Left lobe of liver (tissue), 2 donors: ENCODE measurements around the gene RAMP2. TPM values are rescaled to one million over a fixed set of nuclear protein-coding genes. Genes with fewer than 3 reads are reported as not detected.
"Not testable (repeated sequence)": the region's sequence is repeated elsewhere in the genome, so short reads cannot be mapped to it uniquely, and the experiment has no call there.

ENCODE experiments used
- ATAC-seq: fragments of 200-7000 bp; cut with Tn5 transposase; one replicate; pipeline ENCODE4 v1.9.1; 2020; ENCODE audit warnings: mild to moderate bottlenecking, moderate library complexity
- DNase-seq: peaks from one replicate; pipeline ENCODE4 v3.0.0-alpha.2; 2020; ENCODE audit warnings: low spot score
- total RNA-seq: library from RNA; stranded (reverse); gene quantifications from one replicate; pipeline ENCODE4 v1.2.1, GENCODE V29; 2021
- donor health status: DM: no; HTN: no; CAD: no; lungs with moderate emphysema.
- donor health status: DM: no; HTN: yes; CAD: no.

Gene RAMP2
- total RNA-seq, 1 donor from 2014 or later, result 3.4 TPM

GRCh38 chr17:42767512-42767911, 6.5 kb downstream of the RAMP2 start:
- ATAC-seq (no peak), DNase-seq (no peak)

- DNase-seq, ATAC-seq: not testable (repeated sequence)
These were observed 7.0 kb downstream of the RAMP2 start for GRCh38 chr17:42768006-42768405.

- not testable (repeated sequence) for DNase-seq, ATAC-seq
These were observed 8.9 kb downstream of the RAMP2 start for GRCh38 chr17:42769964-42770363.

DNA sequence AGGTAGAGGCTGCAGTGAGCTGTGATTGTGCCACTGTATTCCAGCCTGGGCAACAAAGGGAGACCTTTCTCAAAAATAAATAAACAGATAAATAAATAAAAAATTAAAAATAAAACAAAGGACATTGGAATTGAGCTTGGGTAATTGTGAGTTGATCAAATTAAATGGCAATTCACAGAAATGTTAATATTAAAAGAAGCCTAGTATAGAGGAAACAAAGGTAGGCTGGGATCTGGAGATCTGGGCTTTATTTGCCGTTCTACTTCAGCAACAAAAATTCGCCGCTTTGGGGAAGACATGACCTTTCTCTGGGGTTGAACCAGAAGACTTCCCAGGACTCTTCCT, 11.9 kb downstream of the RAMP2 start:
- ATAC-seq (no peak), DNase-seq (no peak)

DNA sequence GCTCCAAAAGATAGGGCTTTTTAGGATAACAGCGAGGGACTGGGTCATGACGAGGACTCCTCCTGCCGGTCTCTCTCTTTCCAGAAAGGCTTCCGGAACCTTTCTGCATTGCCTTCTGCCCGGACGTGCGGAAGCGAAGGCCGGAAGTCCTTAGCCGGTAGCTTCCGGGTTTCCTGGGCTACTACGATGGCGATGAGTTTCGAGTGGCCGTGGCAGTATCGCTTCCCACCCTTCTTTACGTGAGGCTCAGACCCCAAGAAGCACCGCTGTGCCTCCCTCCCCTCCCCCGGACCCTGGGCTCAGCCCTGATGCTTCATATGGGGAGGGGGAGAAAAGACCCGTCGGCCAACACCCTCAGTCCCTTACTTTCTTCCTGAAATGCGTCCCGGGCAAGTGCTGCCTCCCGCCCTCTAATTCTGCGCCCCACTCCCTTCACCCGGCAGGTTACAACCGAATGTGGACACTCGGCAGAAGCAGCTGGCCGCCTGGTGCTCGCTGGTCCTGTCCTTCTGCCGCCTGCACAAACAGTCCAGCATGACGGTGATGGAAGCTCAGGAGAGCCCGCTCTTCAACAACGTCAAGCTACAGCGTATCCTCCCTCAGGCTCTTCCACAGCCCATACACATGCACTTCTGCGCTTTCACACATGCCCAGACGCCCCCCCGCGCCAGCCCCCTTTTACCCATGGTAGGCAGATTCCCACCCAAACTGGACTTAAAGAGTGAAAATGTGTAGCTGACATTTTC, 12.4 kb downstream of the RAMP2 start, which contains the start of gene VPS25:
TSS of gene VPS25 (plus strand) at position 160 of the 746 bp plus-strand sequence. CDS start at position 187, 27 bp downstream.
- ATAC-seq, result peak; percentile 99
- DNase-seq, result peak; percentile 78

GRCh38 chr17:42774066-42774745, 13.2 kb downstream of the RAMP2 start:
- ATAC-seq, result no peak
- DNase-seq, result no peak

- no peak for ATAC-seq
These were observed 14.6 kb downstream of the RAMP2 start for GRCh38 chr17:42775534-42776098.

DNA sequence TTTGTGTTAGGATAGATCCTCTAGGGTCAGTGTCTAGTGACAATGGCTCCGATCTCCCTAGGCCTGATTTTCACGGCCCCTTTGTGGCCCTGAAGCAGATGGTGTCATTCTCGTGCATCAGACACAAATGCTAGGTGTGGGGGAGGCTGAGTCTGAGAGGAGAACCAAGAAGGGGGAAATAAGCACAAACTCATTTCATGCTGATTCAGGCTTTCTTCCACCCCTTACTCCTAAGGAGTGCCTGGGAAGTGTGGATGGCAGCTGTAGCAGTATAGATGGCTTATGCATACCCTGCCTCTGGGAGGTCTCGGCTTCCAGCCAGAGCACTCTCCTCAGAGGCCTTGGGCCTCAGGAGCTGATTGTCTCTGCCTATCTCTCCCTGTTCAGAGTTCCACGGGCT, 17.5 kb downstream of the RAMP2 start:
- DNase-seq (no peak), ATAC-seq (no peak)

More at GRCh38 chr17:42775534-42776098, 14.6 kb downstream of the RAMP2 start:
- DNase-seq, result no peak

- DNase-seq (no peak), ATAC-seq (no peak)
These were observed 18.4 kb downstream of the RAMP2 start for GRCh38 chr17:42779304-42779935.

DNA sequence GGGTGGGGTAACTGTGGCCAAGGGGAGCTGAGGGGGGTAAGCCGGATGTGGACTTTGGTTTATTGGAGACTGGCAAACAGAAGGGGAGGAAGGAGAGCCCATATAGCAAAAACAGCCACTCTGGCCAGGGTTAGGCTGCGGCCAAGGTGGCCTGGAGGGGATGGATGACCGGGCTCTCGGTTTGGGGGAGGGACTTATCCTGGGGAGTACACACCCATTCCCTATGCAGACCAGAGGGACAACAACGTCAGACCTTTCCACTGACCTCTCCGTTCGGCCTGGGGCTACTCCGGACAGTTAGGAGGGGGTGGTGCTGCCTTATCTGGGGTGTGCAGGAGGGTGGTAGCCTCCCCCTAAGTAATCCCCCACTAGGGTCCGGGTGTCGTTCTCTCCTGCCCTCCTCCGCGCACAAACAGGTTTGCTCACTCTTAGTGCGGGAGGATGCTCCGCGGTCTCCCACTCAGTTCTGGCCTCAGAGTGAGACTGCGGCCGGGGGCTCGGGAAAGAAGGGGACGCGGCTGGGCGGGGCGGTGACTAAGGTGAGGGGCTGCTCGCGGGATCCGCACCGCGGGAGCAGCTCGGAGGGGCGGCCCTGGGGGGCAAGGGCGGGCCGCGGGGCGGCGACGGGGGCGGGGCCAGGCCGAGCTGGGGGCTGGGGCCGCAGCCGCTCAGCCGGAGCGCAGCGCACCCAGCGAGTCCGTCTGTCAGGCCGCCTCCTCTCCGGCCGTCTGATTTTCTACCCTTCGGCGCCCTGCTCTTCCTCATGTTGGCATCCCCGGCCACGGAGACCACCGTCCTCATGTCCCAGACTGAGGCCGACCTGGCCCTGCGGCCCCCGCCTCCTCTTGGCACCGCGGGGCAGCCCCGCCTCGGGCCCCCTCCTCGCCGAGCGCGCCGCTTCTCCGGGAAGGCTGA, 19.2 kb downstream of the RAMP2 start, which contains the start of gene WNK4:
TSS of gene WNK4 (plus strand) at position 675 of the 915 bp plus-strand sequence. CDS start at position 764, 89 bp downstream.
- ATAC-seq (peak; percentile 49), DNase-seq (no peak)

DNA sequence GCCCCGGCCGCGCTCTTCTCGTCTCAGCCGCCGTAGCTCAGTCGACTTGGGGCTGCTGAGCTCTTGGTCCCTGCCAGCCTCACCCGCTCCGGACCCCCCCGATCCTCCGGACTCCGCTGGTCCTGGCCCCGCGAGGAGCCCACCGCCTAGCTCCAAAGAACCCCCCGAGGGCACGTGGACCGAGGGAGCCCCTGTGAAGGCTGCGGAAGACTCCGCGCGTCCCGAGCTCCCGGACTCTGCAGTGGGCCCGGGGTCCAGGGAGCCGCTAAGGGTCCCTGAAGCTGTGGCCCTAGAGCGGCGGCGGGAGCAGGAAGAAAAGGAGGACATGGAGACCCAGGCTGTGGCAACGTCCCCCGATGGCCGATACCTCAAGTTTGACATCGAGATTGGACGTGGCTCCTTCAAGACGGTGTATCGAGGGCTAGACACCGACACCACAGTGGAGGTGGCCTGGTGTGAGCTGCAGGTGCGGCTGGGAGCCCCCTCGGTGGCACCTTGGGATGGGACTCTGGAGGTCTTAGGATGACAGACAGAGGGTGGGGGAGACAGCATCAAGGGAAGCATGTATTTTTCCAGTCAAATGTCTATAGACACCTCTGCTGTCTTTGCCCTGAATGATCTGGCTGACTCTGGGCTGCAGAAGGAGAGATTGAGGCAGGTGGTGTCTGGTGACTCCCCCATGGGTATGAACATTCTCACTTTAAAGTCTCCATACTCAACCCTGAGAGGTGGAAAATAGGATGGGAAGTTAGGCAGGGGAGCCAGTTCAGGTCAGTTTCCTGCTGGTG, 20.0 kb downstream of the RAMP2 start:
- no peak for DNase-seq

GRCh38 chr17:42781639-42782165, 20.7 kb downstream of the RAMP2 start:
- DNase-seq, result no peak

More for the DNA sequence above, 20.0 kb downstream of the RAMP2 start:
- ATAC-seq, result peak; percentile 21

DNA sequence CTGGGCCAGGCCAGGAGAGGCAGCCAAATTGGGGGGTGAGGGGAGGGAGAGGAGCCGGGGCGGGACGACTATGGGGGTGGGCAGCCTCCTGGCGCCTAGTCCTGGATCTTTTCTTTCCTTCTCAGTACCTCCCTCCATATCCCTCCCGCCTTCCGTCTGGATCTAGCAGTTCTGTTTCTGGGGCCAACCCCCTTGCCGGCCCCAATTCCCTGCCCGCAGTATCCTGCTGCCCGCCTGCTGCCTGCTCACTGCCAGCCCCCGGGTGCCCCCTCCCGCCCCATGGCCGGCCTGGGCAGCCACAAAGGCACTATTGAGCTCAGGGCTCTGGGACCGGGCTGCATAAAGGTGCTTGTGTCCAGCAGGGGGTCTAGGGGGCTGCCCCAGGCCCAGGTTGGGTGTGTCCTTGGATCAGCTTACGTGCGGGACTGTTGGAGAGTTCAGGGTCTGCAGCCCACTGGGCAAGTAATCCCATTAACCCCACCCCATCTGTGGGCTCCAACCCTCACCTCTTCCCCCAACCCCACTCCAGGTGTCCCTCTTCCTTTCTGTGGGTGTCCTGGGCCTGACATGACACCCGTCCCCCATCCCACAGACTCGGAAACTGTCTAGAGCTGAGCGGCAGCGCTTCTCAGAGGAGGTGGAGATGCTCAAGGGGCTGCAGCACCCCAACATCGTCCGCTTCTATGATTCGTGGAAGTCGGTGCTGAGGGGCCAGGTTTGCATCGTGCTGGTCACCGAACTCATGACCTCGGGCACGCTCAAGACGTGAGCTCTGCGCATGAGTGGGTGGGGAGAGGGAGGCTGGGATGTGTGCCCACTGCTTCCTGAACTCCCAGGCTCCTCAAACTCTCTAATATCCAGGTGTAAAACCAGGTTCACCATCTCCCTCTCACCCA, 21.4 kb downstream of the RAMP2 start:
- DNase-seq (no peak), ATAC-seq (no peak)

More at GRCh38 chr17:42781639-42782165, 20.7 kb downstream of the RAMP2 start:
- peak; percentile 11 for ATAC-seq

DNA sequence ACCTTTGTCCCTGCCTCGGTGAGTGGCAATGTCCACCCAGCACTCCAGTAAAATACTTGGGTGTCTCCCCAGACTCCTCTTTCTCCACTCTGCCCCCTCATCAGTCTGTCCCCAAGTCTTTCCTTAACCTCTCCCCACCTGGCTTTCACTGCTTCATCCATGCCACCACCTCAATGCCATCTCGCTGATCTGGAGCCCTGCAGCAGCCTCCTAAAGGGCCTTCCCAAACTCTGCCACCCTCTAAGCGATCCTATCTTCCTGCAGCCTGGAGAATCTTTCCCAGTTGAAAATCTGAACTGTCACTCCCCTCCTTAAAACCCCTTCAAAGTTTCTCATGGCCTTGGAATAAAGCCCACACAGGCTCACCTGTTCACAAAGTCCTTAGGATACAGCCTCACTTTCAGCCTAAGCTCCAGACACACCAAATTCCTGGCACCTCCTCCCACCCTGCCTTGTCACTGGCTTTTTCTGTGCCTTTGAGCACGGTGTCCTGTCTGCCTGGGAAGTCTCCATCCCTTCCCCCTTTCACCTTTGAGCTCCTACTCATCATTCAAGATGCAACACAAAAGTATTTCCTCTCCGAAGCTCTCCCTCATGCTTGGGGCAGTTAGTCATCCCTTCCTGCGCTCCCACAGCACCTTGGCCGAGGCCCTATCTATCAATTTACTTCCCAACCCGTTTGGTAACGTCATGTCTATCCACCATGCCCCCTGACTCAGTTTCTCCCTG, 22.2 kb downstream of the RAMP2 start:
- ATAC-seq, result no peak
- no peak for DNase-seq

DNA sequence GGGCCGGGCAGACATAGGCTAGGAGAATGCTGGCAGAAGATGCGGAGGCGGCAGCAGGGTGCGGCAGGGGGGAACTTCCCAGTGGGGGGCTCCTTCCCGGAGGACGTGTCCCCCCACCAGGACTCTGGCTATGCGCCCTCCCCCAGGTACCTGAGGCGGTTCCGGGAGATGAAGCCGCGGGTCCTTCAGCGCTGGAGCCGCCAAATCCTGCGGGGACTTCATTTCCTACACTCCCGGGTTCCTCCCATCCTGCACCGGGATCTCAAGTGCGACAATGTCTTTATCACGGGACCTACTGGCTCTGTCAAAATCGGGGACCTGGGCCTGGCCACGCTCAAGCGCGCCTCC, 22.7 kb downstream of the RAMP2 start:
- ATAC-seq, result no peak
- DNase-seq, result no peak

DNA sequence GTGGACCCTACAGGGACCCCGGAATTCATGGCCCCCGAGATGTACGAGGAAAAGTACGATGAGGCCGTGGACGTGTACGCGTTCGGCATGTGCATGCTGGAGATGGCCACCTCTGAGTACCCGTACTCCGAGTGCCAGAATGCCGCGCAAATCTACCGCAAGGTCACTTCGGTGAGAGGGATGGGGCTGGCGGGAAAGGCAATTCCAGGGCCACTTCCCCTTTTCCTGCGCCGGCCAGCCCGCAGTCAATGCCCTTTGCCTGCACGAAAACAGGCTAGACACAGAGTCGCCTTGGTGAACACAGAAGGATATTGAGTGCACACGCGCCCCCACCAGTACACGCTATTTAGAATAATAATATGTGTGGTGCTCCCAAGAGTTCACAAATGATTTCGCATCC, 23.4 kb downstream of the RAMP2 start:
- no peak for ATAC-seq
- DNase-seq, result no peak

DNA sequence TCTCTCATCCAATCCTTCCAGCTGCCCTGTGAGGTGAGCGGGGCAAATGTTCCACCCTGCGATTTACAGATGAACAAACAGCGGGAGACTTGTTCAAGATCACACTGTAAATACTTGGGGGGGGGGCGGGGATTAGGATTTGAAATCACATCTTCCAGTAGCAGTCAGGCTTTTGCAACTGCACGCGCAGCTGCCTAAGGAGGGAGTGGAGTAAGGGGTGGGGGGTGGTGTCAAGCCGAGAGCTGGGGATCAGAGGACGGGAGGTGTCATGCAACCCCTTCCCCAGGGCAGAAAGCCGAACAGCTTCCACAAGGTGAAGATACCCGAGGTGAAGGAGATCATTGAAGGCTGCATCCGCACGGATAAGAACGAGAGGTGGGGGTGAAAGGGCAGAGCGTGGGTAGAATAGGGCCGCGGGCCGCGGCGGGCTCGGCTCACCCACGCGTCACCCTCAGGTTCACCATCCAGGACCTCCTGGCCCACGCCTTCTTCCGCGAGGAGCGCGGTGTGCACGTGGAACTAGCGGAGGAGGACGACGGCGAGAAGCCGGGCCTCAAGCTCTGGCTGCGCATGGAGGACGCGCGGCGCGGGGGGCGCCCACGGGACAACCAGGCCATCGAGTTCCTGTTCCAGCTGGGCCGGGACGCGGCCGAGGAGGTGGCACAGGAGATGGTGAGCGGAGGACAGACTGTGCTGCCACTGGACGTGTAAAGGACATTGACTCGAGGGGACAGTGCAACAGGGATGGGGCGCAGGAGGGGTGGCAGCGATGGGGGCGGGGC, 24.0 kb downstream of the RAMP2 start:
- ATAC-seq (no peak), DNase-seq (no peak)
